Suprapubic skin (tissue), 4 donors: ENCODE data around the gene ENTPD1. TPM values are rescaled to one million over a fixed set of nuclear protein-coding genes. Genes with fewer than 3 reads are reported as not detected.

Experiments
- DNase-seq, 2 donors: peaks; one replicate each; pipeline ENCODE4 v3.0.0-alpha.2; 2019; ENCODE audit warnings: low spot score in 2 of 2
- H3K27ac ChIP-seq: fragments of 200-600 bp; sonication (generic); one replicate; pipeline ENCODE4 v1.5.1; 2019
- H3K27me3 ChIP-seq: fragments of 200-600 bp; sonication (generic); one replicate; pipeline ENCODE4 v1.5.1; 2019
- H3K36me3 ChIP-seq: fragments of 200-600 bp; sonication (generic); one replicate; pipeline ENCODE4 v1.5.1; 2019
- H3K4me1 ChIP-seq: fragments of 200-600 bp; sonication (generic); one replicate; pipeline ENCODE4 v1.5.1; 2019
- H3K4me3 ChIP-seq: fragments of 200-600 bp; sonication (generic); one replicate; pipeline ENCODE4 v1.5.1; 2019; ENCODE audit warnings: mild to moderate bottlenecking
- H3K9me3 ChIP-seq: fragments of 200-600 bp; sonication (generic); one replicate; pipeline ENCODE4 v1.5.1; 2019
- CTCF ChIP-seq, 2 donors: fragments of 200-600 bp in 1 of 2; fragments of 450-650 bp in 1 of 2; sonication (generic) in 1 of 2; IDR thresholded peaks; one replicate each; pipeline ENCODE4 v1.5.1; 2016 to 2019; ENCODE audit warnings: antibody characterized with exemption in 2 of 2, mild to moderate bottlenecking in 1 of 2, moderate library complexity in 1 of 2
- EP300 ChIP-seq: sonication (generic); formaldehyde crosslinking; IDR thresholded peaks from one replicate; pipeline ENCODE4 v1.6.1; 2017; ENCODE audit warnings: antibody characterized with exemption
- POLR2A ChIP-seq, 2 donors: fragments of 450-650 bp; IDR thresholded peaks; one replicate each; pipeline ENCODE4 v1.6.1; 2017; ENCODE audit warnings: antibody characterized with exemption in 2 of 2, mild to moderate bottlenecking in 2 of 2, moderate library complexity in 2 of 2
- POLR2AphosphoS5 ChIP-seq, 3 donors: sonication (generic); formaldehyde crosslinking; IDR thresholded peaks; one replicate each; pipeline ENCODE4 v1.6.1; 2017; ENCODE audit warnings: antibody characterized with exemption in 3 of 3
- WGBS: methylation state at CpG from one replicate; pipeline ENCODE4 v1.1.5; 2018; 5-methylcytosine and 5-hydroxymethylcytosine counted together
- total RNA-seq, 4 donors: library from RNA; depleted of rRNA; stranded (reverse); fragments of >200 nt; gene quantifications; one replicate each; pipeline ENCODE4 v1.1.0, GENCODE V29; 2016

Gene ENTPD1
- total RNA-seq, 4 donors from 2014 or later, result 6.3 to 18.9 (median 12.5) TPM

DNA sequence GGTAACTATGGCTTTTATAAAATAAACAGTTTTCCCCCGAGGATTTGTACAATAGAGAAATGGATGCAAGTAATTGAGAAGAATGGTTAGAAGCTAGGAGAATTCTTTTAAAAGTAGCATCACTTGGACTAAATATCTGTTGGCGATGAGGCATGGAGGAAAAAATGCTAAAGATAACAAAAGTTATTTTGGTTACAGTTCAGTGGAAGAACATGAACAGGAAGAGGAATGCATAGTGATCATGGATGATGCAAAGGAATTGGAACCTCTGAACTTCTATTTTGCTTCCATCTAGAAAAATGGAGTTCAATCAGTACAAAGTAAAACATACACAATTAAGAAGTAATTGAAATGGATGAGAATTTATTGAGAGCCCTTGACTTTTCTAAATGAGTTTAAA lies 32.9 kb downstream of the ENTPD1 start:
- 79% methylated on average over 2 of the region's 2 CpGs for WGBS
- no peaks in the 10 kb centered on the region for H3K9me3 ChIP-seq
- no peaks in the 10 kb centered on the region for H3K27me3 ChIP-seq
- H3K36me3 ChIP-seq, result no peaks in the 10 kb centered on the region
- H3K4me3 ChIP-seq, result no peak overlapping the region
- H3K4me1 ChIP-seq, result peaks cover 12% of the 10 kb centered on the region
- TF ChIP-seq POLR2A (IDR thresholded peaks at IDR 0.05) (no peak), CTCF (IDR thresholded peaks at IDR 0.05) (no peak), EP300 (no peak), POLR2AphosphoS5 (IDR thresholded peaks at IDR 0.05) (no peak)
- H3K27ac ChIP-seq, result no peak overlapping the region
- no peak for DNase-seq

GRCh38 chr10:95789902-95790301 lies 33.9 kb downstream of the ENTPD1 start:
- Histone ChIP-seq H3K27me3 (no peaks in the 10 kb centered on the region), H3K4me1 (peaks cover 12% of the 10 kb centered on the region), H3K27ac (no peak overlapping the region), H3K36me3 (no peaks in the 10 kb centered on the region), H3K4me3 (no peak overlapping the region), H3K9me3 (no peaks in the 10 kb centered on the region)
- TF ChIP-seq POLR2A (IDR thresholded peaks at IDR 0.05) (no peak), CTCF (IDR thresholded peaks at IDR 0.05) (no peak), EP300 (no peak), POLR2AphosphoS5 (IDR thresholded peaks at IDR 0.05) (no peak)
- no peak for DNase-seq
- 77% methylated on average over 3 of the region's 3 CpGs for WGBS

DNA sequence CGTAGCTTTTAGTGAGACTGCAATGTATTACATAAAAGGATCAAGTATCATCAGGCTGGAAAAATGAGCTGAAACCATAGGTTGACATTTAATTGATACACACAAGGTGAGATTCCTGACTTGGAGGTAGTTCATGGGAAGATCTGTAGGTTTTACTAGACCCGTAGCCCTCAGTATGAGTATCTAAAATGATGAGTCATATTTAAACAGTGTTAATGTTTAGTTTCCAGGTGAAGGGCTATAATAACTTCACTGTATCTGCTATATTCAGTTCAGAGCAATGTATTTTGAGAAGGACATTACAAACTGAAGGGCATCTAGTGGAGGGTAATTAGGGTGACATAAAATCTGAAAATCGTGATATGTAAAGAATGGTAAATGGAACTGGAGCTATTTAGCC lies 35.0 kb downstream of the ENTPD1 start:
- TF ChIP-seq POLR2A (IDR thresholded peaks at IDR 0.05), result no peak
- TF ChIP-seq CTCF (IDR thresholded peaks at IDR 0.05), result no peak
- no peak for TF ChIP-seq EP300
- no peaks in the 10 kb centered on the region for H3K36me3 ChIP-seq
- H3K27ac ChIP-seq, result no peak overlapping the region
- H3K4me3 ChIP-seq, result no peak overlapping the region
- H3K27me3 ChIP-seq, result no peaks in the 10 kb centered on the region
- no peaks in the 10 kb centered on the region for H3K9me3 ChIP-seq
- DNase-seq, result no peak
- 80% methylated on average over 3 of the region's 3 CpGs for WGBS
- H3K4me1 ChIP-seq, result peaks cover 12% of the 10 kb centered on the region

DNA sequence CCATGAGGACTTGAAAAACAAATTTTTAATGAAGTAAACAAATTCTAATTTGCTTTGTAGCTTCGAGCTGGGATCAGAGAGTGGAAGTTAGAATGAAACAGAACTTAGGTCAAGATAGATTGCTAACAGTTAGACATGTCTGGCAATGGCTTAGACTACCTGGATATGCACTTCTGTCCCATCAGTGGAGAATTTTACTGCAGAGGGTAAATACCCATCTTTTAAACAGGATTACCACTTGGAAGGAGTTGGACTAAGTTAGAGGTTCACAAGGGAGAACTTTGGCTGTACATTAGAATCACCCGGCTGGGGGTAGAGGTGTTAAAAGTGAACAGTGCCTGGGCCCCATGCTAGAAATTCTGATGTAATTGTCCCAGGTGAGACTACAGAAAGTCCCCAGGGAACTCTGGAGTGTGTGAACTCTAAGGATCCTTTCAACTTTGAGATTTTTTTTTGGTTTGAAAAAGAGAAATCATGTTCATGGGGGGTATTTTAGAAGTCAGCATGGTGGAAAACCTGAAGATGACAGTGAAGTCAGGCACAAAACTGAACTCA lies 35.5 kb downstream of the ENTPD1 start:
- no peak for DNase-seq
- 79% methylated on average over 2 of the region's 2 CpGs for WGBS
- Histone ChIP-seq H3K27me3 (no peaks in the 10 kb centered on the region), H3K9me3 (no peaks in the 10 kb centered on the region), H3K27ac (no peak overlapping the region), H3K36me3 (no peaks in the 10 kb centered on the region), H3K4me3 (no peak overlapping the region), H3K4me1 (peaks cover 12% of the 10 kb centered on the region)
- no peak for TF ChIP-seq POLR2A (IDR thresholded peaks at IDR 0.05)
- no peak for TF ChIP-seq CTCF (IDR thresholded peaks at IDR 0.05)
- no peak for TF ChIP-seq POLR2AphosphoS5 (IDR thresholded peaks at IDR 0.05)
- no peak for TF ChIP-seq EP300

DNA sequence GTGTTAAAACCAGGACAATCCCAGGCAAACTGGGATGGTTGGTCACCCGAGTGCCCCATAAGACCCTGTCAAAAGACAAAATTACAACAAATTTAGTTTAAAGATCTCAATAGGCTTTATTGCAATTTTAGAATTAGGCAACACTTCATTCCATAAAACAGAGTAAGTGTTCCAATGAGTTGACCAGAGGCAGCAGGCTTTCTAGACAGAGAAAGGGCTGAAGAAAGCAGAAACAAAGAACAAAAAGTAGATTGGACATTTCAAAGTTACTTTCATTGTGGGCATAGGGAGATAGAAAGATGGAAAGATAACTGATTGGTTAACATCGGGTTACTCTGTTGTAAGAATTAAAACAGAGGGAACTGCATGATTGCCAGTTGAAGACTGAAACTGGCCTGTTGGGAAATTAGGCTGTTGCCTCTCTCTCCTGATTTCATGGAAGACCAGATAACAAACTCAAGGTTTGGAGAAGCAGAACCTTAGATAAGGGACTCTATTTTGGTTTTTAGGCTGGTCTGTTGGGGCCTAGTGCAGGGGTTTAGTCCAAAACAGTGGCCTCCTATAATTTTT lies 36.3 kb downstream of the ENTPD1 start:
- no peak for TF ChIP-seq POLR2A (IDR thresholded peaks at IDR 0.05)
- TF ChIP-seq POLR2AphosphoS5 (IDR thresholded peaks at IDR 0.05), result no peak
- TF ChIP-seq EP300, result no peak
- TF ChIP-seq CTCF (IDR thresholded peaks at IDR 0.05), result no peak
- H3K4me1 ChIP-seq, result peaks cover 12% of the 10 kb centered on the region
- WGBS, result 72% methylated on average over 2 of the region's 2 CpGs

More for the DNA sequence above, 36.3 kb downstream of the ENTPD1 start:
- no peaks in the 10 kb centered on the region for H3K9me3 ChIP-seq
- no peaks in the 10 kb centered on the region for H3K36me3 ChIP-seq
- peak overlapping the region; percentile 50 for H3K27ac ChIP-seq
- H3K27me3 ChIP-seq, result no peaks in the 10 kb centered on the region
- no peak overlapping the region for H3K4me3 ChIP-seq
- DNase-seq, result no peak
